Neuronal stem cell (in vitro differentiated cells): Measurements from ENCODE around the gene RNF121.

Experiments used
- DNase-seq: peaks from one replicate; pipeline ENCODE4 v3.0.0-alpha.2; 2013; ENCODE audit warnings: low spot score
- H2AFZ ChIP-seq: one replicate; pipeline ENCODE4 v1.6.1; 2013; ENCODE audit warnings: mild to moderate bottlenecking, low read length, inconsistent platforms
- H2AK5ac ChIP-seq: 2 replicates; pipeline ENCODE4 v1.6.1; 2013; ENCODE audit warnings: low read depth, mild to moderate bottlenecking, inconsistent platforms, low read length, moderate library complexity, mixed read lengths
- H2BK120ac ChIP-seq: 2 replicates; pipeline ENCODE4 v1.6.1; 2013; ENCODE audit warnings: low read depth, mild to moderate bottlenecking, inconsistent platforms, low read length, moderate library complexity, mixed read lengths
- H2BK12ac ChIP-seq: one replicate; pipeline ENCODE4 v1.6.1; 2013; ENCODE audit warnings: low read length, inconsistent platforms
- H2BK15ac ChIP-seq: 2 replicates; pipeline ENCODE4 v1.6.1; 2013; ENCODE audit warnings: mild to moderate bottlenecking, low read length, inconsistent platforms, mixed read lengths
- H2BK5ac ChIP-seq: one replicate; pipeline ENCODE4 v1.6.1; 2013; ENCODE audit warnings: inconsistent platforms, mild to moderate bottlenecking, low read length, moderate library complexity
- H3K14ac ChIP-seq: one replicate; pipeline ENCODE4 v1.6.1; 2013; ENCODE audit warnings: low read length, inconsistent platforms
- H3K18ac ChIP-seq: 2 replicates; pipeline ENCODE4 v1.6.1; 2013; ENCODE audit warnings: low read length, inconsistent platforms
- H3K23ac ChIP-seq: 2 replicates; pipeline ENCODE4 v1.6.1; 2013; ENCODE audit warnings: low read depth, mild to moderate bottlenecking, mixed read lengths, low read length, inconsistent platforms; ENCODE audit not compliant: poor library complexity
- H3K27ac ChIP-seq: replicated peaks from 3 replicates; pipeline ENCODE4 v1.5.1; 2013; ENCODE audit warnings: low read length, inconsistent platforms
- H3K27me3 ChIP-seq, 3 experiments: 2 replicates each; pipeline ENCODE4 v1.6.1; 2013; ENCODE audit warnings: low read length in 3 of 3, mild to moderate bottlenecking in 2 of 3, inconsistent platforms in 1 of 3, low read depth in 1 of 3, mixed read lengths in 1 of 3, moderate library complexity in 1 of 3; ENCODE audit not compliant: control insufficient read depth in 3 of 3, insufficient read depth in 3 of 3
- H3K36me3 ChIP-seq, 2 donors: replicated peaks in 1 of 2; 2 replicates each; pipeline ENCODE4 v1.6.1; 2013; ENCODE audit warnings: low read length in 2 of 2; ENCODE audit not compliant: control insufficient read depth in 2 of 2, insufficient read depth in 2 of 2
- H3K4ac ChIP-seq: 2 replicates; pipeline ENCODE4 v1.6.1; 2013; ENCODE audit warnings: inconsistent platforms, mild to moderate bottlenecking, low read length, moderate library complexity
- H3K4me1 ChIP-seq, 2 donors: 1 replicate in 1 of 2; 2 replicates in 1 of 2; pipeline ENCODE4 v1.6.1; 2013; ENCODE audit warnings: low read length in 2 of 2, low read depth in 1 of 2; ENCODE audit not compliant: control insufficient read depth in 2 of 2, insufficient read depth in 1 of 2
- H3K4me2 ChIP-seq: one replicate; pipeline ENCODE4 v1.6.1; 2013; ENCODE audit warnings: mild to moderate bottlenecking, low read length, inconsistent platforms; ENCODE audit not compliant: insufficient read depth, poor library complexity, severe bottlenecking
- H3K4me3 ChIP-seq, 2 donors: 2 replicates each; pipeline ENCODE4 v1.5.1; 2013; ENCODE audit warnings: low read length in 2 of 2, mild to moderate bottlenecking in 2 of 2, inconsistent platforms in 1 of 2, moderate library complexity in 1 of 2
- H3K79me1 ChIP-seq: one replicate; pipeline ENCODE4 v1.6.1; 2013; ENCODE audit warnings: low read depth, mild to moderate bottlenecking, inconsistent platforms, low read length, moderate library complexity
- H3K9ac ChIP-seq: one replicate; pipeline ENCODE4 v1.6.1; 2013; ENCODE audit warnings: mild to moderate bottlenecking, low read depth, low read length, inconsistent platforms; ENCODE audit not compliant: poor library complexity
- H3K9me3 ChIP-seq, 2 donors: replicated peaks in 1 of 2; 2 replicates each; pipeline versions ENCODE3 to v1.6.1; 2013; ENCODE audit warnings: low read length in 2 of 2, mild to moderate bottlenecking in 2 of 2, inconsistent platforms in 1 of 2, low read depth in 1 of 2, mixed read lengths in 1 of 2, moderate library complexity in 1 of 2; ENCODE audit not compliant: control insufficient read depth in 2 of 2, insufficient read depth in 1 of 2
- H4K8ac ChIP-seq: one replicate; pipeline ENCODE4 v1.6.1; 2013; ENCODE audit warnings: low read depth, mild to moderate bottlenecking, inconsistent platforms, low read length, moderate library complexity
- H4K91ac ChIP-seq: one replicate; pipeline ENCODE4 v1.6.1; 2013; ENCODE audit warnings: low read length, low read depth, mild to moderate bottlenecking, inconsistent platforms; ENCODE audit not compliant: poor library complexity
- WGBS, 2 donors: extraction: QIAGEN DNeasy Blood & Tissue Kit; methylation state at CpG; one replicate each; pipeline ENCODE4 v1.1.7; 2013; ENCODE audit warnings: missing lambda C conversion rate in 2 of 2, mixed read lengths in 1 of 2; ENCODE audit not compliant: insufficient read length in 2 of 2, insufficient replicate concordance in 1 of 2; ENCODE audit errors: extremely low coverage in 2 of 2; 5-methylcytosine and 5-hydroxymethylcytosine counted together

RNF121 gene

DNA sequence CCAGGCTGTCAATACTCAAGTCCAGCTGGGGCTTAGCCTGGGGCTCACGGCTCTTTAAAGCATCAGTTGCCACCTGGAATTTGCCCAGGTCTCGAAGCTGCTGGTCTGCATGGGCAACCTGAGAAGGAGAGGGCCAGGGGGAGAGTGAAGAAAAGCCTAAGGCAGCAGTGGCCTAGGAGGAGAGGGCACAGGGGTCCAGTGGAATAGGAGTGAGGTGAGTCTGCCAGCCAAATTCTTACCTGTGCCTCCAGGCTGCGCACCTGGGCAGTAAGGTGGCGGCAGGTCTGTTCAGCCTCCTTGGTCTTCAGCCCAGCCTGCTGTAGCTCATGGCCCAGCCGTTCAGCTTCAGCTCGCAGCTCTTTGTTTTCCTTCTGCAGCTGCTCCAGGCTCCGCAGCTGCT, 79.9 kb downstream of the RNF121 start:
- Histone ChIP-seq H2BK120ac (no peak overlapping the region), H3K79me1 (peaks cover 5% of the 10 kb centered on the region), H3K23ac (peak overlapping the region; percentile 46), H3K27ac (no peak overlapping the region), H3K4me3 (no peak overlapping the region), H3K36me3 (peaks cover 89 to 99% of the 10 kb centered on the region in 2 donors), H2BK12ac (no peak overlapping the region), H4K91ac (no peak overlapping the region), H3K18ac (no peak overlapping the region), H2AFZ (no peak overlapping the region), H2BK5ac (no peak overlapping the region), H4K8ac (no peak overlapping the region), H3K14ac (no peak overlapping the region), H3K4me2 (no peak overlapping the region), H2AK5ac (no peak overlapping the region), H3K9me3 (no peaks in the 10 kb centered on the region), H3K9ac (no peak overlapping the region), H3K4ac (no peak overlapping the region), H2BK15ac (no peak overlapping the region), H3K27me3 (no peaks in the 10 kb centered on the region), H3K4me1 (no peaks in the 10 kb centered on the region)
- no CpG with 5 or more reads among the region's 7 CpGs for WGBS, 2 donors
- no peak for DNase-seq

DNA sequence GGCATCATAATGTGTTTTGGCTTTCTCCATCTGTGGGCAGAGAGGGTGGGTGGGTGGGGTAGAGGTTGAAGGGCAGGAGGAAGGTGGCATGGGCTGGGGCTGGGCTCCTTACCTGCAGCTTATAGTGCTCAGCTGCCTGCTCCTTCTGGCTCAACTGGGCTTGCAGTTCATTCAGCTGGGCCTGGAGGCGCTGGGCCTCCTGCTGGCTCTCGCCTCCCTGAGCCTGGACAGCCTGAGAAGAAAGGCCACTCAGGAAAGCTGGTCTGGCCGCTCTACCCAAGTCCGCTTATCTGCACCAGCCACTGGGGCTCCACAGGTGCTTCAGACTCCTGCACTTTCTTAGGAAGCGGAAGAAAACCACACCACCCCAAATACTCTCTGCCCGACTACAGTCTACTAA, 80.3 kb downstream of the RNF121 start:
- no peak overlapping the region for H3K4ac ChIP-seq
- H3K9ac ChIP-seq: no peak overlapping the region
- H2BK120ac ChIP-seq: no peak overlapping the region
- no peak overlapping the region for H3K4me3 ChIP-seq
- no peak overlapping the region for H4K91ac ChIP-seq
- H3K36me3 ChIP-seq: peaks cover 89 to 99% of the 10 kb centered on the region in 2 donors
- no peak overlapping the region for H3K14ac ChIP-seq
- no peak for DNase-seq
- no peak overlapping the region for H3K23ac ChIP-seq
- H2AFZ ChIP-seq: no peak overlapping the region
- no peak overlapping the region for H2BK12ac ChIP-seq
- H2BK5ac ChIP-seq: no peak overlapping the region
- no peaks in the 10 kb centered on the region for H3K9me3 ChIP-seq
- H3K18ac ChIP-seq: no peak overlapping the region
- no peak overlapping the region for H3K27ac ChIP-seq
- no peaks in the 10 kb centered on the region for H3K4me1 ChIP-seq
- H3K4me2 ChIP-seq: no peak overlapping the region
- peaks cover 8% of the 10 kb centered on the region for H3K79me1 ChIP-seq
- H2AK5ac ChIP-seq: no peak overlapping the region
- H3K27me3 ChIP-seq: no peaks in the 10 kb centered on the region
- no peak overlapping the region for H4K8ac ChIP-seq
- WGBS, 2 donors: no CpG with 5 or more reads among the region's 6 CpGs
- no peak overlapping the region for H2BK15ac ChIP-seq

DNA sequence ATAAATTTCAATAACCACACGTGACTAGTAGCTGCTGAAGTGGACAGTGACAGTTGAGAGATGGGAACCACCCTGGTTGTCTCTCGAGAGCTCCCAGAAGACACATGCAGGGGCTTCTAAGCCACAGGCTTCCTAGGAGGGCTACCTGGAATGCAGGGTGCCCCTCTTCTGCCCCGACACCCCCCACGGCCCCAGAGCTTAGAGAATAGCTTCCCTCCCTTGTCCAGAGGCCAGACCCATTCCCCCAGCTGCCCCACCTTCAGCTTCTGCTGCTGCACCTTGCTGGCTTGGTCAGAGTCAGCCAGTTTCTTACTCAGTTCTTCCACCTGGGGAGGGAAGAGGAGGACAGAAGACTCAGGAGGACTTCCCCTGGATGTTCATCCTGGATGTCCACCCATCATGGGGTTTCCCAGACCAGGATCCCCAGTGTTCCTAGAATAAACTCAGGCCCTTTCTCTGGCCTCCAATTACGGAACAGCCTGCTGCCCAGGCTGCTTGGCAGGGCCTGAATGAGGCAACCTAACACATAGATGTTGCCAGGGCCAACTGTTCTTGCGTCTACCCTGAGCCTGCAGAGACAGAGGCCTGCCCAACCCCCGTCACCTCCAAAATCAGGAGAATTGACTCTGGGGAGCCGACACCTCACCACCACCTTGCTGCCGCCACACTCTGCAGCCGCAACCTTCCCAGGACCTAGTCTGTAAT, 81.8 kb downstream of the RNF121 start:
- Histone ChIP-seq H3K27ac (no peak overlapping the region), H2BK5ac (no peak overlapping the region), H2BK120ac (no peak overlapping the region), H3K36me3 (peaks cover 89 to 99% of the 10 kb centered on the region in 2 donors), H3K79me1 (peaks cover 9% of the 10 kb centered on the region), H3K9me3 (no peaks in the 10 kb centered on the region), H3K9ac (no peak overlapping the region), H3K23ac (no peak overlapping the region), H4K91ac (no peak overlapping the region), H4K8ac (no peak overlapping the region), H2BK15ac (no peak overlapping the region), H2AFZ (no peak overlapping the region), H2BK12ac (no peak overlapping the region), H3K14ac (no peak overlapping the region), H3K4me3 (no peak overlapping the region), H3K27me3 (no peaks in the 10 kb centered on the region), H3K18ac (no peak overlapping the region), H3K4me1 (no peaks in the 10 kb centered on the region), H3K4ac (no peak overlapping the region), H2AK5ac (no peak overlapping the region), H3K4me2 (no peak overlapping the region)
- no CpG with 5 or more reads among the region's 10 CpGs for WGBS, 2 donors
- DNase-seq: no peak

DNA sequence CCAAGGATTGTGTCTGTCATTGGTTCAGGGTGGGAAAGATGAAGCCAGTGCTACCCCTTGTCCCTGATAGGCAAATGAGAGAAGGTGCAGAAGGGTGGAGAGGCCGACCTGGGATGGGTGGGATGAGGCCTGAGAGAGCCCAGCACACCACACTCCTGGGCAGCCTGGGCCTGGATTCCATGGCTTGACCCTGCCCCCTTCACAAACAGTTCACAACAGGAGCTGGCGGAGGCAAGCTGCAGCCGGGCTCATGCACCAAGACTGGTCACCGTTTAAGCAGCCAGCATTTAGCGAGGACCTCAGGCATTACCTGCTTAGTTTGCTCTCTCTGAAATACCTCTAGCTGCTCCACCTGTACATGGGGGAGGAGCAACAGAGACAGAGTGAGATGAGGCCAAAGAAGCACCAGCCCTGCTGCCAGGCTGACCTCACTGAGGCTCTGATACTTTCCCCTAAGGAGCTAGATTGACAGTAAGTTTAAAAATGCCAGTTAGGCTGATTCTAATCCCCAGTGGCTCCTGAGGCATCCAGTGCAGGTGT, 83.3 kb downstream of the RNF121 start:
- Histone ChIP-seq H4K8ac (peak overlapping the region; percentile 67), H3K27me3 (no peaks in the 10 kb centered on the region), H4K91ac (no peak overlapping the region), H3K4me1 (no peaks in the 10 kb centered on the region), H3K4ac (no peak overlapping the region), H3K36me3 (peaks cover 89 to 99% of the 10 kb centered on the region in 2 donors), H3K14ac (no peak overlapping the region), H2BK5ac (peak overlapping the region; percentile 6), H3K9me3 (no peaks in the 10 kb centered on the region), H3K4me2 (no peak overlapping the region), H3K4me3 (no peak overlapping the region), H3K9ac (no peak overlapping the region), H3K23ac (no peak overlapping the region), H2BK12ac (no peak overlapping the region), H3K79me1 (peaks cover 9% of the 10 kb centered on the region), H2AFZ (no peak overlapping the region), H3K27ac (no peak overlapping the region), H2AK5ac (no peak overlapping the region), H2BK15ac (no peak overlapping the region), H2BK120ac (no peak overlapping the region), H3K18ac (no peak overlapping the region)
- no peak for DNase-seq
- no CpG with 5 or more reads among the region's 5 CpGs for WGBS, 2 donors
